ENCODE data around the gene KCNG3.

- TF ChIP-seq POLR2AphosphoS5 (IDR thresholded peaks at IDR 0.05; ENCODE audit: low read depth, low read length), result no peak
- TF ChIP-seq CTCF (IDR thresholded peaks at IDR 0.05 in 2 of 3, conservative IDR thresholded peaks at IDR 0.05 in 1 of 3; ENCODE audit: borderline replicate concordance in 1 of 3, insufficient read depth in 1 of 3, low read depth in 2 of 3, low read length in 2 of 3), result no peak
- no peak for TF ChIP-seq EZH2phosphoT487 (IDR thresholded peaks at IDR 0.05; ENCODE audit: borderline replicate concordance)
Observed at GRCh38 chr2:42492691-42493467, 903 bp downstream of the KCNG3 start.

Data from HCT116 (cell line).